Amniotic stem cell (primary cell): ENCODE measurements around the gene CDK19.
"Not testable (repeated sequence)": the region's sequence is repeated elsewhere in the genome, so short reads cannot be mapped to it uniquely, and the experiment has no call there.

Experiments
- DNase-seq: peaks from one replicate; lab custom pipeline; 2025; lab: John Stamatoyannopoulos, UW

Gene CDK19

DNA sequence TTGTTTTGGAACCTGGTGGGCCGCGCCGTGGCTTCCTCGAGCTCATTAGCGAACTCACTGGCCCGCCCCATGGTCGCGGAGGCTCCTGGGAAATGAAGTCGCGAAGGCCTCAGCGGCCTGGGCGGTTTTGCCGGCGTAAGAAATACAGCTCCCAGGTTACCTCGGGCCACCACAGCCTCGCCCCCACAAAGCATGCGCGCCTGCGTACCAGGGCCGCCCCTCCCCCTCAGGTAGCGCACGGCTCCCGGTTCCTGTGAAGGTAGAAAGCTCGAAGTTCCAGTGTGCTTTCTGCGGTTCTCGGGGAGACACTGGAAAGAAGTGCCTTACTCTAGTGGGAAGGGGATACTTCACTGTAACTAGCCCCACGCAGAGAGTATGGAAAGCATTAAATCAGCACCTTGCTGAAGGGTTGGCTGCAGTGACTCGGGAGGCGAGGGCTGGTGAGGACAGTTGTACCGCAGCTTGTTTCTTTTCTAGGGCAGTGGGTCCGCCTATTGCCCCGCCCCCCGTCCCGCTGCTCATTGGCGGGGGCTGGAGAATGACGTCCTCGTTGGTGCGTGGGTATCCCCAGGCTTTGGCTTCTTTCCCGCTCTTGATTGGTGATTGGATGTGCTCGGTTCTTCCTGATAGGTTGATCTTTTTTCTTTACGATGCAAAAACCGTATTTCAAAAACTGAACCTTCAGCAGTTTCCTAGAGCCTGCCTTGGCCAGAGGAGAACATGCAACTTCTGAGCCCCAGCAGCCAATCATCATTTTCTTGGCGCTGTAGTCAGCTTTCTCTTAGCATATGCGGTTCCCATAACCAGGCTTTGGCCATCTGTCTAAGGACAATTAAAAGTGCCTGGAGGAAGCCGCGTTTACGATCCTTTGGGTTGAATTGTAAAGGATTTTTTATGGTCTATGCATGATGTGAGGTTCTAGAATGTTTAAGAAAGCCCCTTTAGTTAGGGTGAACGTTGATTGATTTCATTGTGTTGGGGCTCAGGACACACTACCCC is at the start of gene CDK19:
Gene CDK19, minus strand, starts transcription at position 59 of the 999 bp plus-strand sequence. CDS start 333 bp downstream, outside the sequence.
- peak; percentile 95 for DNase-seq

DNA sequence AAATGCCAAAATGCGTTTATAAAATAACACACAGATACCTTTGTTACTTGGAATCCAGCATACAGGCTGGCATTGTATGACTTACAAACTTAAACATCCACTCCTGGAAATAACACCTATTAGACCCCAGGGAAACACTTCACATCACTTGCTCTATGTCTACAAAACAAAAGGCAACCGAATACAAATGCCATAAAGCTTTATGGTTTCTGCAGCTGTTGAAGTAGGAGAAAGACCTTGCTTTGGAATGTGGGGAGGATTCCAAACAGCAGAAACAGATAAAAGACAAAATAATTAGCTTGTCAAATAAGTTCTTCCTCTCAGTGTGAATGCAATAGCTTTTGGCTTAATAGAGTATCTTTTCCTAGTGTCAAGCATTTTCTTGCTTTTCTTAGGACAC is 49.6 kb upstream of the CDK19 start:
- no peak for DNase-seq

DNA sequence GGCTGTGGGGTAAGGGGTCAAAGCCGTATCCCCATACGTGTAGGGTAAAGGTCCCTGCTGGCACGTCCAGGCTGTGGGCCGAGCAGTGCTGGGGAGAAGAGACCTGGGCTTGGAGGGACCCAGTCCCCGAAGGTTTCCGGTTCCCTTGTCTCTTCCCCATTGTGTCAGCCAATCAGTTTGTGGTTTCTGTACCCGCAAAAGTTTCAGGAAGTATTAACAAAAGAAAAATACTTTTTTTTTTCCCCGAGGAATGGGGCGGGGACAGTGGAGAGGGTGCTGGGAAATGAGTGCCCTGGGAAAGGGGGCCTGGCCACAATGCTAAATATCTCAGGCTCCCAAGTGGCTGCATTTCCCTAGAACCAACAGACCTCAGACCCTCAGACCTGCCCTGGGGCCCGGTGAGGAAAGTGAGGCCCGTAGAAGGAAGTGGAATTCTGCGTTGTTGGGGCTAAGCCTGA is 44.1 kb upstream of the CDK19 start:
- no peak for DNase-seq

DNA sequence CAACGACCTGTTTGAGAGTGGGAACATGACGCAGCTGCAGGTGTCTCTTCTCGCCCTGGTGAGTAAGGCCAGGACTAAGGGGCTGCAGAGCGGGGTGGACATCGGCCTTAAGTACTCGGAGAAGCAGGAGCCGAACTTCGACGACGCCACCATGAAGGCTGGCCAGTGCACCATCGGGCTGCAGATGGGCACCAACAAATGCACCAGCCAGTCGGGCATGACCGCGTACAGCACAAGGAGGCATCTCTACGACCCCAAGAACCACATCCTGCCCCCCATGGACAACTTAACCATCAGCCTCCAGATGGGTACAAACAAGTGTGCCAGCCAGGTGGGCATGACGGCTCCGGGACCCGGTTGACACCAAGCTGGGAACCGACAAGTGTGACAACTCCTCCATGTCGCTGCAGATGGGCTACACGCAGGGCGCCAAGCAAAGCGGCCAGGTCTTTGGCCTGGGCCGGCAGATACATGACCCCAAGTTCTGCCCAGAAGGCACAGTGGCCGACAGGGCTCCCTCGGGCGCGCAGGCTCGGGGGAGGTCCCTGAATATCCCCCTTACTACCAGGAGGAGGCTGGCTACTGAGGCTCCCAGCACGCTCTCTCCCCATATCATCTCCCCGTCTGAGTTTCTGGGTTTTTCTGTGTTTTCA is 43.4 kb upstream of the CDK19 start:
- DNase-seq: no peak

DNA sequence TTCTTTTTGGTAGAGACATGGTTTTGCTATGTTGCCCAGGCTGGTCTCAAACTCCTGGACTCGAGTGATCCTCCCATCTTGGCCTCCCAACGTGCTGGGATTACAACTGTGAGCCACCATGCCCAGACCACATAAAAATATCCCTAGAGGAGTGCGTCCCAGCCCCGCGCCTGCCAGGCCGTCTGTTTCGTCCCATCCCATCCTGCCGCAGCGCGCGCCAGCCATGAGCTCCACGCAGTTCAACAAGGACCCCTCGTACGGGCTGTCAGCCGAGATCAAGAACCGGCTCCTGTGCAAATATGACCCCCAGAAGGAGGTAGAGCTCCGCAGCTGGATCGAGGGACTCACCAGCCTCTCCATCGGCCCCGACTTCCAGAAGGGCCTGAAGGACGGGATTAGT is 42.7 kb upstream of the CDK19 start:
- no peak for DNase-seq

- DNase-seq: no peak
These were observed 41.0 kb upstream of the CDK19 start for GRCh38 chr6:110856296-110856695.

GRCh38 chr6:110853754-110854477 is 38.6 kb upstream of the CDK19 start:
- DNase-seq: no peak

DNA sequence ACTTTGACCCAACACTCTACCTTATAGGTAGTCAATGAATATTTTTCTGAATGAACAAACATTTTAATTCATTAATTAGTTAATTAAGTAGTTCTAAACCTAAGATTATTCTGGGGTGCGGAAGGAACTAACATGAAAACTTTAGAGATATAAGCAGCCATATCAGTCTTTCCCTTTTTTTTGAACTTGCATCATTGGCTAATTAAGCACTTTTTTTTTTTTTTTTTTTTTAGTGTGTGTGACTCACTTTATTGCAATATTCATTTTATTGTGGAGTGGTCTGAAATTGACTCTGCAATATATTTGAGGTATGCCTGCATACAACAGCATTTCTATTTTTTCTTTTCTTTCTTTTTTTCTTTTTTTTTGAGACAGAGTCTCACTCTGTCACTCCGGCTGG is 37.5 kb upstream of the CDK19 start:
- DNase-seq: no peak

- no peak for DNase-seq
These were observed 34.5 kb upstream of the CDK19 start for GRCh38 chr6:110849781-110850180.

DNA sequence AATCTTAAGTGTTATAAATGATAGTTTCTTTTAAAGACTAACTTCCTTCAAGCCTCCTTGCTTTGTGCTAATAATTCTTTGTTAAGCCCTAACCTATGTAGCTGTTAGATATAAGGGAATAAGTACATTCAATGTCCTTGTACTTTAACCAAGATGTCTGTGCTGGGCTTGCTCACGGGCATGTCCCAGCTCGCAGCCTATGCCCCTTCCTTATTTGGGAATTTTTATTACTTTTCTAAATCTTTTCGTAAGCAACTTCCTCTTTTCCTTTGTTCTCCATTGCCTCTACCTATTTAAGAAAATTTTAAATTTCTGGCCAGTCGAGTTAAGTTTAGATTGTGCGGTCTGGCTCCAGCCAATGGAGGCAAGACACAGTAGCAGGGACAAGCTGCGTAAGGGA is 26.0 kb upstream of the CDK19 start:
- no peak for DNase-seq

GRCh38 chr6:110835751-110836150 is 20.5 kb upstream of the CDK19 start:
- DNase-seq: not testable (repeated sequence)

- no peak for DNase-seq
These were observed 18.6 kb upstream of the CDK19 start for GRCh38 chr6:110833831-110834230.

DNA sequence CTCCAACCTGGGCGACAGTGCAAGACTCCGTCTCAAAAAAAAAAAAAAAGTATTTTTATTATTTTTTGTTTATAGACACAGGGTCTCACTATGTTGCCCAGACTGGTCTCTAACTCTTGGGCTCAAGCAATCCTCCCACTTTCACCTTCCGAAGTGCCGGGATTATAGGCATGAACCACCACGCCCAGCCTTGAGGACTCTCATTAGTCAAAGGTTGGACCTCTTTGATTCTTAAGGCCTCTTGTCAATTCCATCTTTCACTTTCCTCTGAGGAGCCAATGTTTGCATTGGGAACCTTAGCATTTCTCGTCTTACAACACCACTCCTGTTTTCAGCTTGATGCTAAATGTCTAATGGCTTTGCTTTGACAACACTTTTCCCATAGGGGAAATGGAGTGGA is 16.1 kb upstream of the CDK19 start:
- no peak for DNase-seq

- DNase-seq: no peak
These were observed 13.1 kb upstream of the CDK19 start for GRCh38 chr6:110828396-110828795.

DNA sequence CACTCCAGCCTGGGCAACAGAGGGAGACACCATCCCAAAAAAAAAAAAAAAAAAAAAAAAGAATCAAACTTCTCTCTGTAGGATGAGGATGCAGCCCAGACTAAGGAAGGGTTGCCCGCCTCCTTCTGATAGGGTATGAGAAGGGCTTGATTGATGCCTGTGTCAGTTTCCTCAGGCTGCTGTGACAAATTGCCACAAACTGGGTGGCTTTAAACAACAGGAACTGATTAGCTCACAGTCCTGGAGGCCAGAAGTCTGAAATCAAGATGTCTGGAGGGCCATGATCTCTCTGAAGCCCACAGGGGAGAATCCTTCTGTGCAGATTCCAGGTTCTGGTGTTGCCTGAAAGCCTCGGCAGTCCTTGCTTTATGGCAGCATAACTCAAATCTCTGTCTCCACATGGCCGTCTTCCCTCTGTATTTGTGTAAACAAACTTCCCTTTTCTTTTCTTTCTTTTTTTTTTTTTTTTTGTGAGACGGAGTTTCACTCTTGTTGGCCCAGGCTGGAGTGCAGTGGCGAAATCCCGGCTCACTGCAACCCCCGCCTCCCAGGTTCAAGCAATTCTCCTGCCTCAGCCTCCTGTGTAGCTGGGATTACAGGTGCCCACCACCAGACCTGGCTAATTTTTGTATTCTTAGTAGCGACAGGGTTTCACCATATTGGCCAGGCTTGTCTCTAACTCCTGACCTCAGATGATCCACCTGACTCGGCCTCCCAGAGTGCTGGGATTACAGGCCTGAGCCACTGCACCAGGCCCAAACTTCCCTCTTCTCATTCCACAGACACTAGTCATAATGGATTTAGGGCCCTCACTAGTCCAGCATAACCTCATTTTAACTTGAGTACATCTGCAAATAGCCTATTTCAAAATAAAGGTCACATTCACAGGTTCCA is 11.2 kb upstream of the CDK19 start:
- DNase-seq: no peak

GRCh38 chr6:110823146-110823545 is 7.9 kb upstream of the CDK19 start:
- DNase-seq: no peak

DNA sequence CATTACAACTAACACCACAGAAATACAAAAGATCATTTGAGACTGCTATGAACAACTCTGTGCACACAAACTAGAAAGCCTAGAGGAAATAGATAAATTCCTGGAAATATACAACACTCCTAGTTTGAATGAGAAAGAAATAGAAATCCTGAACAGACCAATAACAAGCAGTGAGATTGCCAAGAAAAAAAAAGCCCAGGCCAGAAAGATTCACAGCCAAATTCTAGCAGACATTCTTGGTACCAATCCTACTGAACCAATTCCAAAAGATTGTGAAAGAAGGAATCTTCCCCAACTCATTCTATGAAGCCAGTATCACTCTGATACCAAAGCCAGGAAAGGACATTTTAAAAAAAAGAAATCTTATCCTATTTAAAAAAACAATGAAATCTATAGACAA is 7.0 kb upstream of the CDK19 start:
- no peak for DNase-seq

DNA sequence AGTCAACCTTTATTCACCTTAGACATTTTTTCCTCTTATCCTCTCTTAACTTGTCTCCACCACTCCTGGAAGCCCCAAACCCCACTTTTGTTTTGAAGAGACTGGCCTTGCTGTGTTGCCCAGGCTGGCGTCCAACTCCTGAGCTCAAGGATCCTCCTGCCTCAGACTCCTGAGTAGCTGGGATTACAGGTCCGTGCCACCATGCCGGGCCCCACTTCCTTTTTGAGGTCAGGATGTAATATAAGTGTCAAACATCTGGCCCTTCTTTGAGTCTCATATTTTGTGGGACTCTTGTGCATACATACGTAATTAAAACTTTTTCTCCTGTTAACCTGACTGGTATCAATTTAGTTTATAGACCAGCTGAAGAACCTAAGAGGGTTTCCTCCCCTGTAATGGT is 1.4 kb upstream of the CDK19 start:
- no peak for DNase-seq

GRCh38 chr6:110815015-110815410 is 256 bp downstream of the CDK19 start:
- DNase-seq: no peak

DNA sequence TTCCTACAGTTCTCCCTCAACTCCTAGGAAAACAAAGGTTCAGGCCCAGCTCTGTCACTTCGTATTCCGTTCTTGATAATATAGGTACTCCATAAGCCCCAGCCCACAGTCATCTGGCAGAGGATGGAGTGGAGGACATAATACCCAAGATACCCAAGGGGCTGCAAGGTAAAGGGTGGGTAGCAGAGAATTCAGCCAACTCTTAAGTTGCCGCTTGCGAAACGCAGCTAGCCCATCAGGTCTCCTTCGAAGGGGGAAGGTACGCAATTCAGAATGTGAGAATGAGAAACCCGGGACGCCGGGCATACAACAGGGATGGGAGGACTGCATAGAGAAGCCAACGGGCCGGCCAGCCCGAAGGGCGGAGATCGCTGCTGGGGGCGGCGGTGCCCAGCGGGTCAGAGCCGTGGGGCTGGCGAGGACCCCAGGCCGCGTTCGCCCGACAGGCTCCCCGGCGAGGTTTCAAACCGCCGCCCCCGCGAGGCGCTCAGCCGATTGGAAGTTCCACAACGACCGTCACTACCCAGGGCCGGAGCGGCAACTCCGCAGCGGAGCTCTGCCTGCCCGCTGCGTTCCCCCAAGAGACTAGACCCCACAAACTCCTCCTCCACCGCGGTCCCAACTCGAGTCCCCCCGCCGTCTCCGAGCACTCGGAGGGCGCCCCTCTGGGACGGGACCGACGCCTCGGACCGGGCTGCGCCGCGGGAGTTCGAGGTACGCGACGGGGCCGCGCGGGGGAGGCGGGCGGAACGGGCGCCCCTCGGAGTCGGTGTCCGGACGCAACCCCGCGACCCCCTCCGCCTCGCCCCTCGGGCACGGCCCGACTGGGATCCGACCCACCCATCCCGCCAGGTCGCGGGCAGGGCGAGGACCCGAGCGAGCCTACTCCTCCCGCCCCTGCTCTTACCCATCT is 911 bp downstream of the CDK19 start:
- DNase-seq: peak; percentile 41
